ENCODE results near the gene ITIH3. TPM values are rescaled to one million over a fixed set of nuclear protein-coding genes. Genes with fewer than 3 reads are reported as not detected.

Gene ITIH3
- polyA plus RNA-seq, 1 donor: 5.7 TPM

DNA sequence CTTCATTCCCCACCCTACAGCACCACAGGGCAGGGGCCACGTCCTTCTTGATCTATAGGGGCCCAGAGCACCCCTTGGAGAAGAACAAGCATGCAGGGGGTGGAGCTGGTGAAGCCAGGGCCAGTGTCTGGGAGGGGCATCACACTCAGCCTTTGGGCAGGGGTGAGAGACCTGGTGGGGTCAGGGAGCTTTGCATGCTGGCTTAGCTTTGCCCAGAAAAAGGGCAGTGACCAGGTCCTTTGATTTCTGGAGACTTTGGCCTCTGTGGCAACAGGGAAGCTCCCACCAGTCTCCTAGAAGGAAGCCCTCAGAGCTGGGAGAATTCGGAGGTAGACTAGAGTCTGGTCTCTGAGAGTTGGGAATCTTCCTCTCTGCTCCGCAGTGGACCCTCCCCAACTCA is 34.9 kb downstream of the ITIH3 start:
- no peak for DNase-seq

DNA sequence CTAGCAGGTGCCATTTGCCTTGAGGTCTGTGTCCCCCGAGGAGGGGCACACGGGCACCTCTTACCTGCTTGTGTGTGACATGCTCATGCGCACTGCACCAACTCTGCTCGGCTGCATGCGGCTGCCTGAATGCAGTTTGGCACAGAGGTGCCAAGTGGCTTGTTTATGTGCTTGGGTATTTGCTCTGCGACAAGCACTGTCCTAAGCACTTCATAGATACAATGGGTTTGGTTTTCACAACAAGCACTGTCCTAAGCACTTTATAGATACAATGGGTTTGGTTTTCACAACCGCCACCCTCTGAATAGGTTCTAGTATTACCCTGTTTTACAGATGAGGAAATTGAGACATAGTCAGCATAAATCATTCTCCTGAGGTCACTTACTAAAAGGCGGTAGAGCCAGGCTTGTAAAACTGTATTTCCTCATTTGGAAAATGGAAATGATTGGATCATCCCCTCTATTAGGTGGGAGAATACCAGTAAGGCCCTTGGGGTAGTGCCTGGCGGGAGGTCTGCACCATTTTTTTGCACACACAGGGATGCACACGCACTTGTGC is 35.4 kb downstream of the ITIH3 start:
- DNase-seq: no peak

GRCh38 chr3:52830535-52831258 is 36.1 kb downstream of the ITIH3 start, which contains the start of gene ITIH4:
Gene ITIH4 (minus strand): TSS chr3:52830672. CDS start chr3:52830642, 30 bp downstream.
- no peak for DNase-seq

GRCh38 chr3:52831500-52832301 is 37.1 kb downstream of the ITIH3 start:
- no peak for DNase-seq

GRCh38 chr3:52833202-52833601 is 38.6 kb downstream of the ITIH3 start:
- DNase-seq: no peak

DNA sequence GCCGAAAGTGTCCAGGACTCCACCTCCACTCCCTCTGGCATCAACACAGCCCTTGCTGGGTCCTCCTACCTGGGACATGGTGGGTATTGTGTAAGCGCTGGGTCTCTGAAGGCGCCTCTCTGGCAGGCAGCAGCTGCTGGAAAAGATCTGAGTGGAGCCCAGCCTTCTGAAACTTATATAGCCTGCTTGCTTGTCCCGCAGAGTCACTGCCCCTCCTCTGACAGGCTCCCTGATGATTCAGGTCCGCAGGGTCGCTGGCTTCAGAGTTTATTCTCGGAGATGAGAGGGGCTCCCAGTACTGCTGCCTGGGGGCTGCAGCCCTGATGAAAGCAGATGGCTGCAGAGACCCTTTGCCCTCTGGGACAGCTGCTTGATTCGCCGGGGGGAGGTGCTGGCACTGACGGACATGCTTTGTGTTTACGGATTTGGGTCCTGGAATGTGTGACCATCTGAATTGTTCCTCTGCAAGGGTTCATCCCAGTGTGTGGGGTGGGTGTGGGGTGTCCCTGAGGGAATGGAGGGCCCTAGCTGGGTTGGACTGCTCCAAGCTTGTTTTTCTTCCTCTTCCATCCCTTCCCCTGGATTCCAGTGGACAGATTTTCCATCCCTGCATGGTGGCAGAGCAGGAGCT is 40.4 kb downstream of the ITIH3 start, which contains the start of gene MUSTN1:
MUSTN1 (minus strand) TSS at position 149 of the 631 bp plus-strand sequence; CDS start at position 78, 71 bp downstream.
- DNase-seq: peak; percentile 27

- no peak for DNase-seq
Observed at GRCh38 chr3:52835766-52836470, 41.3 kb downstream of the ITIH3 start.

GRCh38 chr3:52836471-52836845 is 41.9 kb downstream of the ITIH3 start:
- no peak for DNase-seq

DNA sequence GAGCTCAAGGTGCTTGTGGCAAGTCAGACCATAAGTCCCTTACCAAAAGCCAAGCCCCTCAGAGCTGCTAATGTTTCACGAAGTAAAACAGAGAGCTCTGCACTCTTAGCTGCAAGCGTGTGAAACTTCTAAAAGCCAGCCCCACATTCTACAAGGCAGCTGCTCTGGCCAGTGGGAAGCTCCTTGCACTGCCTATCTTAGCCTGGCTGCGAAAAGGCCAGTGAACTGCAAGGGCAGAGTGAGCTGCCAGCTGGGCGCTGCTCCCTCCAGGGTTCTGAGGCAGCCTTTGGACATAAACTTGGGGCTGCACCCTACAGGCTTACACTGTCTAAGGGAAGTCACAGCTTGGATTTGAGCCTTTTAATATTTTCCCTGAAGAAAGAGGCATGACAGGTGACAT is 42.4 kb downstream of the ITIH3 start:
- DNase-seq: no peak

DNA sequence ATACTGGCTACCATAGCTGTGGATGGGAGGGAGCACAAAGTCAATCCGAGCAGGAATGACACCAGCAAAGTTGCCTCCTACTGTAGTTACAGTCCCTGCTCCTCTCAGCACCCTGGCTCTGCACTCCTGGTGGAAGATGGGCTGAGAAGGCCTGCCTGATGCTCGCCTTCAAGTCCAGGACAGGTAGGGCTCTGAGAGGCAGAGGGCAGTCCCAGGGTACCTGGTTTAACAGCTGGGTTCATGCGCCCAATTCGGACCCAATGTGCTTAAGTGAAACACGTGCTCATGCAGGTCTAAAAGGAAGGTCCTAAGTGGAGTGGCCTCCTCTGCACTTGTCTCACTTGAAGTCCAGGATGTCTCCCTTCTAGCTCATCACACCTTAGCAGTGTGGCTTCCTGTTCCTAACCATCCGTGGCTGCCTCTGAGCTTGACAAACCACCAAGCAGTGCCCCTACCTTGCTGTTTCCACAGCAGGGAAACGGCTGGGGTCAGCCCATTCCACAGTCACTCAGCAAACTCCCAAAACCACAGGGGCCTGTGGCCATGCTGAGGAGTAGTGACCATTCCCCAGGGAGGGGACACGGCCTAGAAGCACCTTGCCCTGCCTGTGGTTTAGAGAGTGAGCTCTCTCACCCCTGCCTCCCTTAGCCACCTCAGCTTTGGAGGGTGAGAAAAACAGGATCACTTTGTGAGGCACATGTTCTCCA is 44.1 kb downstream of the ITIH3 start:
- DNase-seq: no peak

GRCh38 chr3:52839268-52839575 is 44.6 kb downstream of the ITIH3 start:
- DNase-seq: no peak

DNA sequence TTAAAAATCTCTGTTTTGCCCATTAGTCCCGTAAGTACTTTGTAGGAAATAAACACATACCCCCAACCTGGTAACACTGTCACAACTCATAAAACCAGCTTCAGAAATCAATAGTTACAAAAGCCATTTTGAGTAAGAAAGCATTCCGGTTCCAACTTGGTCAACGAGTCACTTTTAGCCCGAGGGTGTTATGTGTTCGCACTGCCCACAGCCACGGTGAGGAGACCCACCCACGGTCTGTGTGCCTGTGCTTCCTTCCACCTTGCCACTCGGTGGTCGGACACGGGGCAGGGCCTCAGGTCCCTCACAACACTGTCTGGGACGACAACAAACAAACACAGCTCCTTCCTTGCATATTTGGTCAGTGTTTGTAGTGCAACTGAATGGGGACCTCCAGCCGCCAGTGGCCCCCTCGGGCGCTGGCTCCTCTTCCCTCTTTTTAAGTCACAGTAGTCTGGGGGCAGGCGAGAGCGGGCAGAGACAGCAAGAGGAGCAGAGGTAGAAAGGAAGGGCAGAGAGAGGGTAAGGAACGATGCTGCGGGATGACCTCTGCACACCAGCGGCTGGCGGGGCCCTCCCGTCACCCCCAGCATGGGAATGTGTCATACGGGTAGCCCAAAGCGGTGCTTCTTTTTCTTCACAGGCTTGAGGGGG is 45.4 kb downstream of the ITIH3 start:
- no peak for DNase-seq

DNA sequence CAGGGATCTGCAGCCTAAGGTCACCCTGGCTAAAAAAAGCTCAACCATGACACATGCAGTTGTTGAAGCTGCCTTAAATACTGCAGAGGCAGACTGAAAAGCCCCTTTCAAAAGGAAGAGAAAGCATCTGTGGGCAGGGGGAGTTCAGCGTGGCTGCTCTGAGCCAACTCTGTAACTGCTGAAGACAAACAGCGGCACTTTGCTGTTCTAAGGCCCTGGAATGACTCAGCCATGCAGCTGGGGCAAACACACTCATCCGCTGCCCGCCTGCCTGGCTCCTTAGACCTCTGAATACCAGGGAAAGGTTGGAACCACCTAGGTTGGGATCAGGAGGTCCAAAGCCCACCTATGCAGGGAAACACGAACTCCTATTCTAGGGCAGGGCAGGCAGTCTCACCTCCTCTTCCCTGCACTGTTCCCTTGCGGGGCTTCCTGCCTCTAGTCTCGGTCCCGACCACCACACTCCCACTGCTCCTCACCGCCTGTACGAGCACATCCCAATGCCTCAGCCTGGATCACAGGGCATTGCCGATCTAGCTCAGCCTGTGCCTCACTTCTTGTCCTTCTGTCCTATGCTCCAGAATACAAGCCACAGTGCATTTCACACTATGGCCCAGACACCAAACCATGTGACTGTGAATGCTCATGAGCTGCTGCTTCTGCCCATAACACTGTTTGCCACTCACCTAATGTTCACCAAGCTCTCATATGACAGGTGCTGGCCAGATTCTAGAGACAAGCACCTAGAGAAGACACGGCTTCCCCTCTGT is 46.8 kb downstream of the ITIH3 start:
- no peak for DNase-seq

DNA sequence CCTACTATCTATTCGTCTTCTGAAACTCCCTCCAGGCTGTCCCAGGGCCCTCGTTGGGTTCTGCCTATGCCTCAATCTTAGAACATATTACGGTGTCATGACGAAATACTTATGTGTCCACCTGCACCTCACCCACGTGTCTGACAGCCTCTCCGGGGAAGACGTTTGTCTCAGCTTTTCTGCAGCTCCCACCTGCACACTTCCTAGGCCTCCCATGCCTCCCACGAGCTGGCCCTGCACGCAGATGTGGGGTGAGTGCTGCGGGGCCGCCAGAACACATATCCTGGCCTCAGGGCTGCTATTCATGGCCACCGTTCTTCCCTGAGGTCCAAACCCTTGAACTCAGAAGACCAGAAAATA is 47.4 kb downstream of the ITIH3 start:
- DNase-seq: no peak

DNA sequence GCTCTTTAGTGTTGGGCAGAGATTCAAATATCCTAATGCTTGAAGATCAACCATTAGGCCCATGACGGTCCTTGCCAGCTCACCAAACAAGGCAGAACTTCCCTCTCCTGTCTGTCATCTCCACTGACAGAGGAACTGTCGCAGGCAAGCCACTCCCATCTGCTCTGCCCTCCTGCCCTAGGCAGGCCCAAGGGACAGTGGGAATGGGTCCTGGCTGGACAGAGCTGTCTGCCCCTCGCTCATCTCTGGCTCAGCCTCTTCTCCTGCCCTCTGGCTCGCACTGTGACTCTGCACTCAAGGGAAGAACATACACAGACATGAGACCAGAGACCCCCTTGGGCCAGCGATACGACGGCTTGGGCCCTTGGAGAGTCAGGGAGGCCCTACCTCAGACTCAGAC is 47.8 kb downstream of the ITIH3 start:
- no peak for DNase-seq

DNA sequence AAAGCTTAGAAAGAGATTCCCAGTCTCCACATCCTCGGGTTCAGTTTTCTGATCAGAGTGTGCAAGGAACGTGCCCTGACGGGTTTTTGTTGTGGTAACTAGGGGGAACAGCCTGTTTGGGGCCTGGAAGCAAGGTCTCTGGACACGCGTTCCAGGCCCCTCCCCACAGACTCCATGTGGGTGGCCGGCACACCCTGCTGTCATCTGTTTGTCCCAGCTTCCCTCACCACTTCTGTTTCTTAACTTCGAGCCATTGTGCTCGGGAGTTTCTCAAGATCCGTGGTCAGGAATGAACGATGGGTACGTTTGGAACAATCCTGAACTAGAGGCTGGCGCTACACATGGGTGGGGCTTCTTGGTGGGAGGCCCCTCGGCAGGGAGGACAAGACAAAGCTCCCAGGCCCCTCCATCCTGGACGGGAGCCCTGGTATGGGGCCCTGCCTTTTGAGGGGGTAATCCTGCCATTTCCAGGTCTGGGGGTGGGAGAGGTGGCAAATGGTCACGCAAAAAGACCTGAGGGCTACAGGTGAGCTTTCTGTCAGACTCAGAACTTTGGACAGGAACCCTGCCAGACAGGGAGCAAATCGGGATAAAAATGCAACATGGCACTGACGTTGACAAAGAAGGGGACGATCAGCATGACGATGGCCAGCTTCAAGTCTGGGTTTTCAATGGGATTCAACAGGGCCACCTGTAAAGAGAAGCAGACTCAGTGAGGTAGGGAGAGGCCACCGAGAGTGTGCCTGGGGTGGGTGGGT is 48.7 kb downstream of the ITIH3 start:
- DNase-seq: no peak

GRCh38 chr3:52843881-52844280 is 49.3 kb downstream of the ITIH3 start:
- DNase-seq: no peak

DNA sequence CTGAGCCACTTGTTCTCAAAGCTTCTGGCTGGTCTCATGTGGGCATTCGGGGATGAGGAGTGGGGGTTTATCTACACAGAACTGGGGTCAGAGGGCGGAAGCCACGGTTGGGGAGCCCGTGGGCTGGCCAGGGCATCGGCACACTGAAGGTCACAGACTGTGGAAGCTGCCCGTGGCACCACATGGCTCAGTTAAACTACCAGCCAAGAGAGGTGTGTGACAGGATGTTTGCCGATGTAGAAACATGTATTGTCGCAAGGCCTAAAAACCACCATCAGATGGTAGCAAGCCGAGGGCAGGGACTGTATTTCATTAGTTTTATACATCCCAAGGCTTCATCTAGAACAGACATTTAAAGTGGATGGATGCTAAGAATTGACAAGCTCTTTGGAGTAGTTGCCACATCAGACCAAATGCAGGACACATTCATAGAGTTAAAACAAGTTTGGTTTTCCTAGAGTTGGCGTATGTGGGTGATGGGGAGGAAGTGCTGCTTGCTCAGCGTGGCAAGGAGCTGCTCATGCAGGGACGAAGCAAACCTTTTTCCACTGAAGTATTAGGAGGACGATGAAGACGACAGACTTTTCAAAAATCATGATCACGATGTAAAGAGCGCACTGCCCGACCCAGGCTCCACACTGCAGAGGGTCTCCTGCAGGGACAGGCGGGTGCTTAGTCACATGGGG is 49.8 kb downstream of the ITIH3 start:
- DNase-seq: no peak

DNA sequence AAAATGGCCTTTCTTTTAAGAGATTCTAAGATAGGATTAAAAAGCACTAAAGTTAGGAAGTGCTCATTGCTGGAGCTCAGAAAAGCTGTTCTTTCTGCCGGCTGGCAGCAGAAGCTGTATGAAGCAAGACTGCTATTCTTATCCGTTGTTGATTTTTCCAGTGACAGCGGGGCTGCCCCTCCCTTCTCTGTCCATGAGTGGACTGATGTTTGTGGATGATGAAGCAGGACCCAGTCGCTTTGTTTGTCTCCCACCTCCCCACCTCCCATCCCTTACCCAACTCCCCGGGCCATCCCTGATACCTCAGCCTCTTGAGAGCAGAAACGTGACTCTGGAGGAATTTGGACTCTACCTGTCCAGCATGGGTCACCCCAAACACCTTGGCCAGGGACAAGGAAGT is 50.6 kb downstream of the ITIH3 start:
- no peak for DNase-seq
